ENCODE results near the gene PRG2. TPM values are rescaled to one million over a fixed set of nuclear protein-coding genes. Genes with fewer than 3 reads are reported as not detected.

Gene PRG2
- total and polyA plus RNA-seq, 2 of the 4 experiments (the other 2 are of a cell fraction), result not detected

- Histone ChIP-seq H2AFZ (replicated peaks; ENCODE audit: low read length, poor library complexity) (no peak overlapping the region), H3K36me3 (ENCODE audit: control insufficient read depth, insufficient read depth, low read length) (no peaks in the 10 kb centered on the region), H2AK9ac (replicated peaks; ENCODE audit: low read depth, low read length, poor library complexity) (no peak overlapping the region), H3K4ac (ENCODE audit: low read depth, low read length) (no peak overlapping the region), H4K20me1 (ENCODE audit: insufficient read depth, low read length) (0 out of 2 replicates have a peak, but pooled peaks cover 6% of the 10 kb centered on the region), H3K4me1 (ENCODE audit: control insufficient read depth, insufficient read depth, low read length) (no peaks in the 10 kb centered on the region), H4K5ac (ENCODE audit: low read depth, low read length) (no peak overlapping the region), H2BK5ac (ENCODE audit: low read depth, low read length, poor library complexity, severe bottlenecking) (no peak overlapping the region), H4K8ac (ENCODE audit: low read depth in 2 of 2, low read length in 2 of 2) (no peak overlapping the region), H3K4me3 (ENCODE audit: insufficient read depth, low read depth, low read length) (no peak overlapping the region), H2AK5ac (ENCODE audit: low read depth, low read length) (no peak overlapping the region), H3K9me3 (ENCODE audit: control insufficient read depth, insufficient read depth, low read length) (no peaks in the 10 kb centered on the region), H2BK15ac (ENCODE audit: low read depth, low read length) (no peak overlapping the region), H2BK120ac (ENCODE audit: low read depth, low read length) (no peak overlapping the region), H3K23ac (ENCODE audit: low read depth, low read length) (no peak overlapping the region), H3K9ac (ENCODE audit: low read depth, low read length) (no peak overlapping the region), H3K27me3 (ENCODE audit: control insufficient read depth, insufficient read depth, low read length) (peaks cover 8% of the 10 kb centered on the region; the same call in 1 of the 2 replicates), H3K79me1 (ENCODE audit: low read depth in 1 of 2, low read length in 2 of 2) (no peaks in the 10 kb centered on the region), H3K9me1 (ENCODE audit: insufficient read depth, low read length) (no peaks in the 10 kb centered on the region), H3K56ac (ENCODE audit: extremely low read depth, insufficient read depth, low read length) (no peak overlapping the region), H4K91ac (ENCODE audit: insufficient read depth, low read depth, low read length) (no peak overlapping the region), H2BK20ac (ENCODE audit: low read depth, low read length) (no peak overlapping the region), H3K27ac (ENCODE audit: insufficient read depth, low read length) (no peak overlapping the region), H3K14ac (replicated peaks; ENCODE audit: low read depth, low read length) (no peak overlapping the region), H3K18ac (ENCODE audit: low read depth, low read length) (no peak overlapping the region), H3K4me2 (ENCODE audit: low read depth, low read length) (no peak overlapping the region)
- WGBS, 2 experiments (ENCODE audit: extremely low coverage in 2 of 2, insufficient read length in 1 of 2), result 49 to 100% methylated on average over 2 to 4 of the region's 5 CpGs
- no peak for TF ChIP-seq CEBPB (IDR thresholded peaks at IDR 0.05; ENCODE audit: low read depth, low read length)
- no peak for TF ChIP-seq FOS (IDR thresholded peaks at IDR 0.05; ENCODE audit: low read depth, low read length)
- ChIA-PET CTCF (no interaction called here), POLR2A (ENCODE audit: unreplicated experiment) (no interaction called here)
- intact Hi-C loops (cut with micrococcal nuclease) (no loop called here), dilution Hi-C loops (cut with HindIII; ENCODE audit: low sequenced_read_pairs, unreplicated experiment) (no loop called here), in situ Hi-C loops (cut with MboI; ENCODE audit: low sequenced_read_pairs) (no loop called here)
- DNase-seq (no peak), ATAC-seq (ENCODE audit: low read depth) (no peak)
- no TSS peak for BruUV-seq (replicated peaks)
These were observed 13.3 kb downstream of the PRG2 start for GRCh38 chr11:57377107-57377506.
